Measurements from ENCODE around the gene HTN3. TPM values are rescaled to one million over a fixed set of nuclear protein-coding genes. Genes with fewer than 3 reads are reported as not detected.

HTN3 gene
- total RNA-seq, 3 donors from 2014 or later (not counting 1 experiment from before 2014, with no cell fraction given): not detected

GRCh38 chr4:70059149-70059548 lies 30.9 kb downstream of the HTN3 start:
- Mint-ChIP-seq H3K27me3 (ENCODE audit: low read depth in 2 of 2) (peaks cover 0 to 2% of the 10 kb centered on the region in 2 donors), H3K4me1 (no peaks in the 10 kb centered on the region), H3K27ac (no peak overlapping the region), H3K9me3 (peaks cover 3 to 8% of the 10 kb centered on the region in 2 donors), H3K4me3 (no peak overlapping the region), H3K36me3 (no peaks in the 10 kb centered on the region)
- Histone ChIP-seq H3K27me3 (ENCODE audit: control insufficient read depth, insufficient read depth, low read length) (no peaks in the 10 kb centered on the region), H3K27ac (ENCODE audit: low read length) (no peak overlapping the region), H3K4me3 (ENCODE audit: low read length) (no peak overlapping the region), H3K36me3 (ENCODE audit: control insufficient read depth, insufficient read depth, low read length) (no peaks in the 10 kb centered on the region), H3K4me1 (ENCODE audit: control insufficient read depth, insufficient read depth, low read length) (no peaks in the 10 kb centered on the region), H3K9me3 (ENCODE audit: control insufficient read depth, insufficient read depth, low read length) (no peaks in the 10 kb centered on the region)
- TF ChIP-seq CTCF (IDR thresholded peaks at IDR 0.05): no peak
- DNase-seq (no peak), ATAC-seq (no peak)
- intact Hi-C loops (cut with micrococcal nuclease): no loop called here

- Histone ChIP-seq H3K36me3 (ENCODE audit: control insufficient read depth, insufficient read depth, low read length) (no peaks in the 10 kb centered on the region), H3K4me1 (ENCODE audit: control insufficient read depth, insufficient read depth, low read length) (no peaks in the 10 kb centered on the region), H3K9me3 (ENCODE audit: control insufficient read depth, insufficient read depth, low read length) (no peaks in the 10 kb centered on the region), H3K4me3 (ENCODE audit: low read length) (no peak overlapping the region), H3K27ac (ENCODE audit: low read length) (no peak overlapping the region), H3K27me3 (ENCODE audit: control insufficient read depth, insufficient read depth, low read length) (no peaks in the 10 kb centered on the region)
- H3K4me3 Mint-ChIP-seq: no peak overlapping the region
- intact Hi-C loops (cut with micrococcal nuclease): no loop called here
- WGBS (ENCODE audit: insufficient coverage): no CpG with 5 or more reads among the region's 1 CpG
- DNase-seq (no peak), ATAC-seq (no peak)
- H3K4me1 Mint-ChIP-seq: no peaks in the 10 kb centered on the region
- no peaks in the 10 kb centered on the region for H3K36me3 Mint-ChIP-seq
- TF ChIP-seq CTCF (IDR thresholded peaks at IDR 0.05): no peak
- peaks cover 5 to 6% of the 10 kb centered on the region in 2 donors for H3K9me3 Mint-ChIP-seq
- H3K27me3 Mint-ChIP-seq (ENCODE audit: low read depth in 2 of 2): peaks cover 0 to 2% of the 10 kb centered on the region in 2 donors
- H3K27ac Mint-ChIP-seq: no peak overlapping the region
Observed at GRCh38 chr4:70062000-70062399, 33.7 kb downstream of the HTN3 start.

GRCh38 chr4:70080205-70080604 lies 51.9 kb downstream of the HTN3 start:
- Mint-ChIP-seq H3K27me3 (ENCODE audit: low read depth in 2 of 2) (no peaks in the 10 kb centered on the region), H3K4me3 (no peak overlapping the region), H3K27ac (no peak overlapping the region), H3K36me3 (no peaks in the 10 kb centered on the region), H3K9me3 (no peaks in the 10 kb centered on the region), H3K4me1 (no peaks in the 10 kb centered on the region)
- Histone ChIP-seq H3K4me1 (ENCODE audit: control insufficient read depth, insufficient read depth, low read length) (no peaks in the 10 kb centered on the region), H3K27ac (ENCODE audit: low read length) (no peak overlapping the region), H3K4me3 (ENCODE audit: low read length) (no peak overlapping the region), H3K36me3 (ENCODE audit: control insufficient read depth, insufficient read depth, low read length) (no peaks in the 10 kb centered on the region), H3K9me3 (ENCODE audit: control insufficient read depth, insufficient read depth, low read length) (no peaks in the 10 kb centered on the region), H3K27me3 (ENCODE audit: control insufficient read depth, insufficient read depth, low read length) (no peaks in the 10 kb centered on the region)
- no peak for TF ChIP-seq CTCF (IDR thresholded peaks at IDR 0.05)
- 79% methylated on average over 1 of the region's 1 CpG for WGBS (ENCODE audit: insufficient coverage)
- ATAC-seq: no peak
- DNase-seq: no peak
- intact Hi-C loops (cut with micrococcal nuclease): no loop called here

Other genes starting within 250 kb of the HTN3 start
- gene SULT1E1, start 168.3 kb upstream of the HTN3 start, total RNA-seq: not detected
- not detected for gene CSN1S1, start 97.4 kb upstream of the HTN3 start, total RNA-seq
- not detected for gene CSN2, start 62.7 kb upstream of the HTN3 start, total RNA-seq
- not detected for gene STATH, start 32.5 kb upstream of the HTN3 start, total RNA-seq
- not detected for gene HTN1, start 22.0 kb downstream of the HTN3 start, total RNA-seq
- gene PRR27, start 125.8 kb downstream of the HTN3 start, total RNA-seq: not detected
- gene ODAM, start 167.3 kb downstream of the HTN3 start, total RNA-seq: not detected
- gene FDCSP, start 197.7 kb downstream of the HTN3 start, total RNA-seq: not detected
- not detected for gene CSN3, start 214.1 kb downstream of the HTN3 start, total RNA-seq